ENCODE results near the gene GRK4.
"Not testable (repeated sequence)": the region's sequence is repeated elsewhere in the genome, so short reads cannot be mapped to it uniquely, and the experiment has no call there.

The GRK4 gene

GRCh38 chr4:2958446-2958845 lies 4.9 kb upstream of the GRK4 start:
- no peak for DNase-seq (ENCODE audit: low spot score)

DNA sequence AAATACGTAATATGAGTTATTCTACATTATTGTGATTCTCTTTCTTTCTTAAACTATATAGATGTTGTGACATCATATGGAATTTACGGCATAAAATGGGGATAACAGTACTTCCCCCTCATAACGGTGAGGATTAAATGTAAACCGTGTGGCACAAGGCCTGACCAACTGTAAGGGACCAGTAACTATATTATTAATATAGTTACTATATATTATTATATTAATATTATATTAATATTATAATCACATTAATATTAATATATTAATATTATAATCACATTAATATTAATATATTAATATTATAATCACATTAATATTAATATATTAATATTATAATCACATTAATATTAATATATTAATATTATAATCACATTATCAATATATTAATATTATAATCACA lies 2.9 kb upstream of the GRK4 start:
- not testable (repeated sequence) for DNase-seq (ENCODE audit: low spot score)

- DNase-seq (ENCODE audit: low spot score) = no peak
These were observed 2.0 kb upstream of the GRK4 start for GRCh38 chr4:2961421-2961810.

- no peak for DNase-seq (ENCODE audit: low spot score)
These were observed 1.4 kb upstream of the GRK4 start for GRCh38 chr4:2961811-2962441.

DNA sequence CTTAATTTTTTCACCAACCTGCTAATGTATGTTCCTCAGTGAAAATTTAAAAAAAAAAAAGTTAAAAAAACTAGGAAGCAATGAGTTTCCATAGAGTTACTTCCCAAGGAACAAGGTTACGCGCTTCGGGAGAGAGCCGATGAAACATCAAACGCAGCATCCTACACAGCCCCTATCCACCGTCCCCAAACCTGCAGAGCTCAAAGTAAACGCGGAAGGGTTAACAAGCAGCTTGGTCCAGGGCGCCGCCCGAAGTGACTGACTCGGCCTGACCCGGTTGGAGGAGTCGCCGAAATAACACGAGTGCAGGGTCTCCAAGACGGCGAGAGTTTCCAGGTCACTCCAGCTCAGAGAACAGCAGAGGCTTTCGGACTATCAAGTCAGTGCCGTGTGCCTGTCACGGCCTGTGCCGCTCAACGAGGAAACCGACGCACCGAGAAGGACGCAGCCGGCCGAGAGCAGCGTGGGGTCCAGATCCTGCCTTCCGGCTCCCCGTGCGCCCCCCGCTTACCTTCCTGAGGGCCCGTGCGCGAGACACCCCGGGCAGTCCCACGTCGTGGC lies 677 bp upstream of the GRK4 start:
- DNase-seq (ENCODE audit: low spot score) = no peak

- no peak for DNase-seq (ENCODE audit: low spot score)
These were observed 648 bp downstream of the GRK4 start for GRCh38 chr4:2963966-2964471.

DNA sequence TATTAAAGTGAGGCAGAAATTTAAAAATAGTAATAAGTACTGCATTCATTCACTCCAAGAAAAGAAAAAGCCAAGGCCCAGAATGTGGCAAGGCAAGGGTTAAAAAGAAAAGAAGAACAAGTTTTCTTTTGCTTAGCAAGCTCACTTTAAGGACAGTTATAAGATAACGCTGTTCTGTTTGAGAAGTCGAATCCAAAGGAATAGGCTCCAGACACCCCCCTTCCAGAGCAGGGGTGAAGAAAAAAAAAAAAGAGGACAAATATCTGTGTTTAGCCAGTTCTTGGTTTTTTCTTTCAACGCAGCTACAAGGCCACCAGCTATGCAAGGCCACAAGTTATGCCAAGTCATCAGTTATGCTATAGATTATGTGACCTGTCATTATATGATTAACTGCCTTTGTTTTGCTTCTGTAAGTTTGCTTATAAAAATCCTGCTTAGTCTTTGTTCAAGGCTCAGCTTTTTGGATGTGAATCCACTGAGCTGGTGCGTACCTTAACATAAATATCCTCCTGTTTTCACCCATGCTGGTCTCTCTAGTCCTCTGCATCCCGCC lies 1.4 kb downstream of the GRK4 start:
- DNase-seq (ENCODE audit: low spot score) = no peak

DNA sequence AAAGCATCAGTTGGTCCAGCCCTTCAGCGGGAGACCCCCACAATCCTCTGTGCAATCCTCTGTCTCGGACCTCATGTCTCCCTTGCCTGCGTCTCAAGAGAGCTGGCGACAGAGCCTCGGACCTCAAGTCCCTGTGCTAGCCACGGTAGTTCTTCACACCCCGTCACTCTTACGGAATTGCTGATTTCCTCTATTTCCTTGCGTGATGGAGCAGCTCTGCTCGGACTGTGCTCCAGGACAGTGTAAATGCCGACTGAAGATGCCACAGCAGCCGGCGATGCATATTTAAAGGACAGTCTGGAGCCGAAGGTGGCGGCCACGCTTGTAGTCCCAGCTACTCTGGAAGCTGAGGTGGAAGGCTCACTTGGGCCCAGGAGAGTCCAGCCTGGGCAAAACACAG lies 1.9 kb downstream of the GRK4 start:
- no peak for DNase-seq (ENCODE audit: low spot score)

DNA sequence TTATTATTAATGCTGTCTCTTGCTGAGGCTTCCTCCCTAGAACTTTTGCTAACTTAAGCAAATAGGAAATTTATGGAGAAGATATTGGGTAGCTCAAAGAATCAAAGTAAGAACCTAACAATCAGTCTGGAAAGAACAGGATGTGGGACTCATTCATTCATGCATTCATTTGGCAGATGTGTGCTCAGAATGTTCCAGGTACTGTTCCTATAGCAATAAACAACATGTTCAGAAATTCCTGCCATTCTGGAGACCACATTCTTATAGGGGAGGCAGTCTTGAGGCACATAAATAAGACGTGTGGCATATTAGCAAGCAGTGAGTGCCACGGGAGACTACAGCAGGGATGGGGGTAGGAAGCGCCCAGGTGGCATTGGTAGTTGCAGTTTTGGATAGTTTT lies 5.0 kb downstream of the GRK4 start:
- no peak for DNase-seq (ENCODE audit: low spot score)

DNA sequence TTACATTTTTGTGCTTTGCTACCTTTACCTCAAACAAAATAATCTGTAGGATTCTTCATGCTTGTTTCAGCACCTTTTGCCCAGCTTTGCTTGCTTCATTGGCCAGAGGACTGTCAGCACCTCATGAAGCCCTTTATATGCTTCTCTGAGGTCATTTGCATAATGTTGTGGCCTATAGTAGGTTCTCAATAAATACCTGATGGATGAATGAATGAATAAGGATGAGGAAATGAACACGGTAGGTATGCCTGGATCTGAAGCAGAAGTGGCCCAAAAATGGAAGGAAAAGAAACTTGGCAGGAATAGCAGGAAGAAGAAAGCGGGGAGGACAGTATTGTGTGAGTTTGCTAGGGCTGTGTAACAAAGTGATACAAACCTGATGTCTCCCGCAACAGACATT lies 7.9 kb downstream of the GRK4 start:
- DNase-seq (ENCODE audit: low spot score) = no peak

DNA sequence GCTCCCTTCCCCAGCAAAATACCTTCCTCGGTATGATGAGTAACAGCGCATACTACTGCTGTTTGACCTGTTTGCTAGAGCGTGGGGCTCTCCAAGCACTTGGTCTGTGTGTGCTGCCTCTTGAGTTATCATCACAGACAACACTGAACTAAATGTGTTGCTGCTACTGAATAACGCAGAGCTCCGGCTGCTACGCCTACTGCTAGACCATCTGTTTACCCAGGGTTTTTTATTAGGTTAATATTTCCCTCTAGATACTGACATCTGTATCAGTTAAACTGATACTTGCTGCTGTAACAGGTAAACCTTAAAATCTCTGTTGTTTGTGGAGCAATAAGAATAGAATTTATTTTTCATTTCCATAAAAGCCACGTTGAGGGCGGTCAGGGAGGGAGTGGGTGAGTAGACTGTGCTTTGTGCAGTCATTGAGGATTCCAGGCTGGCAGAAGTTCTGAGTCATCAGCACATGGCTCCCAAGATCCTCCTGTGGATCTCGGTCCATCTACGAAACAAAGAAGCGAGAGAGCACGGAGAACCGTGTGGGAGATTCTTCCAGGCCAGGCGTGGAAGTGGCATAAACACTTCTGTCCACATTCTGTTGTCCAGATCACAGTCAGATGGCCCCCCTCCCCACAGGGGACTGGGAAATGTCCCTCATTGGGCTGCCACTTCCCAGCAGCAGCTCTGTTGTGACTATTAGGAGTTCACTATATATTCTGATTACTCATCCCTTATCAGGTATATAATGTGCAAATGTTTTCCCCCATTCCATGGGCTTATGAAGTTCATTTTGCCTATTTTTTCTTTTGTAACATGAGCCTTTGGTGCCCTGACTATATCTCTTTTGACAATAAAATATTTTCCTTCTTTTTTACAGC lies 14.1 kb downstream of the GRK4 start:
- DNase-seq (ENCODE audit: low spot score) = no peak

GRCh38 chr4:2981256-2981819 lies 18.0 kb downstream of the GRK4 start:
- no peak for DNase-seq (ENCODE audit: low spot score)

GRCh38 chr4:2982012-2982411 lies 18.6 kb downstream of the GRK4 start:
- no peak for DNase-seq (ENCODE audit: low spot score)

- not testable (repeated sequence) for DNase-seq (ENCODE audit: low spot score)
These were observed 20.3 kb downstream of the GRK4 start for GRCh38 chr4:2983715-2984114.

GRCh38 chr4:2991243-2991642 lies 27.9 kb downstream of the GRK4 start:
- no peak for DNase-seq (ENCODE audit: low spot score)

GRCh38 chr4:2994917-2995316 lies 31.5 kb downstream of the GRK4 start:
- DNase-seq (ENCODE audit: low spot score) = no peak

GRCh38 chr4:2995546-2996265 lies 32.3 kb downstream of the GRK4 start:
- no peak for DNase-seq (ENCODE audit: low spot score)

DNA sequence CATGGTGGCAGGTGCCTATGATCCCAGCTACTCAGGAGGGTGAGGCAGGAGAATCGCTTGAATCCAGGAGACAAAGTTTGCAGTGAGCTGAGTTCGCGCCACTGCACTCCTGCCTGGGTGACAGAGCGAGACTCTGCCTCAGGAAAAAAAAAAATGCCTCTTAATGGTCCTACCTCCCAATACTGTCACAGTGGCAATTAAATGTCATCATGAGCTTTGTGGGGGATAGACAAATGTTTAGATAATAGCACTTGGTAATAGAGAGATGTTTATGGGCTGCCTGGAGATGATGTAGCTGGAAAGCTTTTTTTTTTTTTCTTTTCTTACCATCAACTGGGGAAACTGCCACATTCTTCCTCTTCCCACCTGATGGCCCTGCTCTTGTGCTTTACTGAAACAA lies 33.0 kb downstream of the GRK4 start:
- no peak for DNase-seq (ENCODE audit: low spot score)

- DNase-seq (ENCODE audit: low spot score) = no peak
These were observed 44.4 kb downstream of the GRK4 start for GRCh38 chr4:3007724-3008123.

DNA sequence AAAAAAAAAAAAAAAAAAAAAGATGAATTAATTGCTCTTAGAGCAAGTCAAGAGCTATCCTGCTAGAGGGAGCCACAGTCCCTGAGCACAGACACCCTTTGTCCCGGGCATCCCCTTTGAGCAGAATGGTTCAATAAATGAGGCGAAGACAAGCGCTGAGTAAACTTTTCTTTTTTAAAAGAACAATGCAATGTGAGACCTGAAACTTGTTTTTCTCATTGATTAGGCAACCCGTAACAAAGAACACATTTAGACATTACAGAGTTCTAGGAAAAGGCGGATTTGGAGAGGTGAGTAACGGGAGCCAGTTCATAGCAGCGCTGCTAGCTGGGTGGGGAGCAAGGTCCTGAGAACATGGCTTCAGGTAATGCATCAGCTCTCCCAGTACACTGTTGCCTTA lies 46.1 kb downstream of the GRK4 start:
- no peak for DNase-seq (ENCODE audit: low spot score)

DNA sequence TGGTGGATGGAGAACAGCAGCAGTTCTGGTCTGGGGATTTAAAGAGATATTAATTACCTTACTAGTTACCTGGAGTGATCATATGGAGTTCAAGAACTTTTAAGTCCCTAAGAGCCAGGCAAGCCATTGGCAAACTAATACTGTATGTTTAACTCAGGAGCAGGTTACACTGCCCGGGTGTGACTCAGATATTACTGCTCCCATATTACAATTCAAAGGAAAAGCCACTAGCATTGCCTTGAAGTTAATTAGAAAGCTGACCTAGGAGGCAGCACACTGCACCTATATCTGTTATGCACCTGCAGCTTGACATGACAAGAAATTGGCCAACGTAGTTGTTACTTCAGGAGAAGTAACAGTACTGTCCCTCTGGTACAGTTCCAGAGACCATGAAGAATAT lies 47.2 kb downstream of the GRK4 start:
- DNase-seq (ENCODE audit: low spot score) = no peak

DNA sequence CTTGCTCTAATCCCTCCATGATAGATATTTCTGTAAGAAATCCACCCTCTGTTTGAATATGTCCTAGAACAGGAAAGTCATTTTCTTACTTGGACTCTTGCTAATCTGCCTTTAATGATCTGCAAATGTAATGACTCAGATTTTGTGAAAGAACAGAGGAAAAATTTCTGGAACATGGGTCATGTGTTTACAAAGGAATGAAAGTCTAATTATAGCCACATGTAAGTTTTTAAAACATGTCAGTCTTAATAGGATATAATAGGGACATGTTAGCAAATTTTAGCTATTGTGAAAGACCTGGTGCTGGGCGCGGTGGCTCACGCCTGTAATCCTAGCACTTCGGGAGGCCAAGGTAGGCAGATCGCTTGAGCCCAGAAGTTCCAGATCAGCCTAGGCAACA lies 47.6 kb downstream of the GRK4 start:
- no peak for DNase-seq (ENCODE audit: low spot score)
